Measurements from ENCODE around the gene TBC1D8.

TBC1D8 gene

DNA sequence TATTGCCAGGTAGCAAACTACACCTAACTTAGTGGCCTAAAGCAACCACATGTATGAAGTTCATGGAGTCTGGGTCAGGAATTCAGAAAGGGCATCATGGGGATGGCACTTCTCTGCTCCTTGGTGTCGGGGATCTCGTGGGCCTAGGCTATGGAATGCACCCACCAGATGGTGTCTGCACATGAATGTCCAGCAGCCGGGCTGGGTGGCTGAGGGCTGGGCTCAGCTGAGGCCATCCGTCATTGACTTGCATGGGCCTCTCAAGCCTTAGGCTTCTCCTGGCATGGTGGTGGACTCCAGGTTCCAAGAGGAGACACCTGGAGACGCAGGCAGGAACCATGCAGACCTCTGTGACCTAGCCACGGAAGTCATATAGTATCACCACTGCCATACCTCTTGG, 175.1 kb downstream of the TBC1D8 start:
- DNase-seq (ENCODE audit: low spot score) = no peak

DNA sequence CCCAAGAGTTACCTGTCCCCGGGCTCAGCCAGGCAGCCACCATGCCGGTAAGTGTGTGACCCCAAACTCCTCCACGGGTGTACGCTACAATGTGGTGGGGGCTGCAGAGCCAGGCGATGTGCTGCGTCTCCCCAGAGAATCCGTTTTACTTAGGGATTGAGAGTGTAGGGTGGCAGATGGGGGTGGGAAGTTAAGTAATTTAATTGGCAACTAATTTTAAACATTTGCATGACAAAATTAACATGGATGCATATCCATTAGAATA, 175.7 kb downstream of the TBC1D8 start:
- DNase-seq (ENCODE audit: low spot score) = no peak

DNA sequence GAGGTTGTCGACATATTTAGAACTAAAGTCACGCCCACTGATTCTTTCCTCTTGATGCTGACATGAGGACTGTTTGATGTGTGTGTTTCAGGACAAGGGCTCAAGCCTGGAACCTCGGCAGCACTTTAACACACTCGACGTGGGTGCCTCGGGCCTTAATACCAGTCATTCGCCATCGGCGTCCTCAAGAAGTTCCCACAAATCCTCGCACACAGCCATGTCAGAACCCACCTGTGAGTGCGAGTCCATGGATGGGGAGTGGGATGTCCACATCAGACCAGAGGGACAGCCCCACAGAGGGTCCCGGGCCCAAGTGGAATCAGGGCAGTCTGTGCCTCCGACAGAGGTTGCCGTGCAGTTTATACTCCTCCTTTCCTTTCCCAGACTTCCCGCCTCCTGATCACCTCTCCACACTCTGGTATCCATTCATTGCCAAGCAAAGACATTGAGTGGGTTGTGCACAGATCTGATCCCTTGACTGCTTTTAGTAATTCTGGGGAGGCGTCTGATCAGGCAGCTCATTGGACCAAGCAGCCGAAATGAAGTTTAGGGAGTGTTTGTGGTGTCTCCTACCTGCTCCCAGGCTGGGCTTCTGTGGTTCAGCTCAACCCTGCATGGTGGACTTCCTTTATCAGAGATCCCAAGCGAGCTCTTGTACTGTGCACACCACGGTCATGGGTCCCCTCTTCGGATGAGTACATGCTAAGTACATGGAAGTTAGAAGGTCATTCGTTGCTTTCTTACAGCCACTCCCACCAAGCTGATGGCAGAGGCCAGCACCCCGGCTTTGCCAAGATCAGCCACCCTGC, 176.3 kb downstream of the TBC1D8 start:
- DNase-seq (ENCODE audit: low spot score) = no peak

DNA sequence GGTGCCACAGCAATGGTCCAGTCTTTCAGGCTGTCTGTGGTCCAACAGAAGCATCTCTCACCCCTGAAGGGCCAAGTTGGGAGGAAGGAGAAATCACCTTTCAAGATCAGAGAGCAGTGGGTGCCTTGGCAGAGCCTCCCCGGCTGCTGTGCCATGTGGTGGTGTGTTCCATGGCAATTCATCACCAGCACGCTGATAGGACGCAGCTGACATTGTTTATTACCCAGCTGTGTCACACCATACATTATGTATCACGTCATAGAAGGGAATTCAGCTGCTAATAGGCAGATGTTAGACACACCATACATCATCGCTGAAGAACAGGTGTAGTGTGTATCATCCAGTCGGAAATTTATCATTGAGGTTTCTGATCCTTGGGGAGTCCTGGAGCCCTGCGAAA, 178.7 kb downstream of the TBC1D8 start:
- no peak for DNase-seq (ENCODE audit: low spot score)

DNA sequence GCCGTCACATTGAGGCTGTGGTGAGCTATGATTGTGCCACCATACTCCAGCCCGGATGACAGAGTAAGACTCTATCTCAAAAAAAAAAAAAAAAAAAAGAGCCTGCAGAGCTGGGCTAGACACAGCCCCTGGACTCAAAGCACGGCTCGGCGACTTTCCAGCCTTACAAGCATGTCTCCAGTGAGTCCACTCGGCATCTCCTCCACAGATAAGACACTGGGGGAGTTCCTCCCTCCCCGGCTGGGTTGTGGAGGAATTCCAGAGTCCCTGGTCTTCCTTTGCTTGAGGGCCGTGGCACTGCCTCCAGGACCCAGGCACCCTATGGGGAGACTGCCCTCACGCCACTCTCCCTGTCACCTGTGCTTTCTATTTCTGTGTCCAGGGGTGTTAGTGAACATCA, 180.0 kb downstream of the TBC1D8 start:
- no peak for DNase-seq (ENCODE audit: low spot score)

DNA sequence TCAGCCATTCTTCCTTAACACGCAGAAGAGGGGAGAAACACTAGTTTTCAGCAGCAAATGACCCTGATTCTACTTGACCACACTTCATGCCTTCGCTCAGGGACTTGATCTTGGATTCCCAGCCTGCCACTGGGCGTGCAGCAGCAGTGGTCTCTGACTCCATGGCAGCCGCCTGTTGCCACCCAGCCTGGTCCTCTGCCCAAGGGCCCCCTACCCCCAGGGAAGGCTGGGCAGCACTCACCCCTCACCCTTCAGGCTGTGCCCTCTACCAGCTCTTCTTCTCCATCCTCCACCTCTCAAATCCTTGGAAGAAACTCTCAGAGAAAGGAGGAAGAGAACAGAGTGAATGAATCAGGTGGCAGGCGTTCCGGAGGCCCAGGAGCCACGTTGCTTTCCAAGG, 181.2 kb downstream of the TBC1D8 start:
- DNase-seq (ENCODE audit: low spot score) = no peak

DNA sequence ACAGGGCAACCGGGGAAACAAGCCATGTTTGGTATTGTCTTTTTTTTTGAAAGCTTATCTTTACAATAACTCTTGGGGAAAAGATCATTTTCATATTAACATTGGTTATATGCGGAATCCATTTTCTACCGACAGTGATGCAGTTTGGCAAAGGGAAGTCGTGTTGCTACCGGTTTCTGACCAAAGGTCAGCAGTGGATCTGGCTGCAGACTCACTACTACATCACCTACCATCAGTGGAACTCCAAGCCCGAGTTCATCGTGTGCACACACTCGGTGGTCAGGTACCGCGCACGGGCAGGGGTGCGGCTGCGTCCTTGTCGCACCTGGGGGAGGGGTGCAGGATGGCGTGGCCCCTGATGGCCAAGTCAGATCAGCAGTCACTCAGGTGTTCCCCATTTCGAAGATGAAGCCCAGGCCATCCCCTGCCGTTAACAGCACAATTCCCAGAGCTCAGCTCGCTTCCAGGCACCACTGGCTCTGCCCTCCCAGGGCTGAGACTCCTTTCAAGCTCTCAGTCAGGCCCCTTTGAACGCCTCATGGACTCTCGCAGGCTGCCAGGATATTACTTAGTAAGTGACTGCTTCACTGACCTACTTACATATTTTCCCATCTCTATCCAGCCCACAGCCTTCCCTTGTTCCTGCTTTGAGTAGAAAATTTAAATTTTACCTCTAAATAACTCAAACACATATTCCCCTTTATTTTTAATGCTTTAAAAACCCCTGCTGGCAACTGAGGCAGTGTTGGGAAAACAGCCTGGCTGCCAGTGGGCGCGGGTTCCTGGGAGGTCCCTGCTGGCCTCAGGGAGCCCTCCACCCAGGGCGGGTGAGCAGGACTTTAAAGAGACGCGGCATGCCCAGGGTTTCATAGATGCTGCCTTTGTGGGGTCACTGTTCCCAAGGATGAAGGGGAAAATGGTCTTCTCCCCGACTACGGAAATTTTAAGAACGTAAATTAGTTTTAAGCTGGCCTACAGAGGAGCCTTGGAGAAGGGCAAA, 182.7 kb downstream of the TBC1D8 start:
- no peak for DNase-seq (ENCODE audit: low spot score)

DNA sequence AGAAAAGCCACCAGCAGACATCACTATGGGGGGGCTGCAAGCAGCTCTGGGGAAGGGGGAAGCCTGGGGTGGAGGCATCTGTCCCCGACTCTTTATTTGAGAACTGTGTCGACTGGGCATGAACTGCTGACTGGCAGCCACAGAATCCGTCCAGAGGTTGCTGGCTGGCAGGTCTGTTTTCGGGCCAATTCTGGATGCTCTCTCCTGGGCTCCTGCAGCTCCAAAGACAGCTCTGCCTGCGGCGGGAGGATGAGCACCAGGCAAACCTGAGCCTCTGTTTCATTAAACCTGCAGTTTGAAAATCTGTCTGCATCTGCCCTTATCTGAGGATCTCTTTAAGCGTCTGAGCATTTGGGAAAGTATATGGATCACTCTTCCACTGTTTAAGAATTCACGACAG, 183.5 kb downstream of the TBC1D8 start:
- DNase-seq (ENCODE audit: low spot score) = no peak

DNA sequence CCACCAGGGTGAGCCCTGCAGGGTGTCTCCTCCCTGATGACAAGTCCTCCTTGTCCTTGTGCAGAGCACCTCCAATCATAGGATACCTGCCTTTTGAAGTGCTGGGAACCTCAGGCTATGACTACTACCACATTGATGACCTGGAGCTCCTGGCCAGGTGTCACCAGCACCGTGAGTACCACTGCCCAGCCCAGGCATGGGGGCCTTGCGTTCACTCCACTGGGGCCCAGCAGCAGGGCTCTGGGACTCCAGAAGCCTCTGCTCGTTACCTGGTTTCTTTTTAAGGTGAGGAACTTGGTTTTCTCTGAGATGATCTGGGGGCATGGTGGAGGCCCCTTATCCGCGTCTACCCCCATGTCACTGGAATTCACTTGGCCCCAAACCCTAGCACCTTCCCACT, 185.6 kb downstream of the TBC1D8 start:
- no peak for DNase-seq (ENCODE audit: low spot score)

DNA sequence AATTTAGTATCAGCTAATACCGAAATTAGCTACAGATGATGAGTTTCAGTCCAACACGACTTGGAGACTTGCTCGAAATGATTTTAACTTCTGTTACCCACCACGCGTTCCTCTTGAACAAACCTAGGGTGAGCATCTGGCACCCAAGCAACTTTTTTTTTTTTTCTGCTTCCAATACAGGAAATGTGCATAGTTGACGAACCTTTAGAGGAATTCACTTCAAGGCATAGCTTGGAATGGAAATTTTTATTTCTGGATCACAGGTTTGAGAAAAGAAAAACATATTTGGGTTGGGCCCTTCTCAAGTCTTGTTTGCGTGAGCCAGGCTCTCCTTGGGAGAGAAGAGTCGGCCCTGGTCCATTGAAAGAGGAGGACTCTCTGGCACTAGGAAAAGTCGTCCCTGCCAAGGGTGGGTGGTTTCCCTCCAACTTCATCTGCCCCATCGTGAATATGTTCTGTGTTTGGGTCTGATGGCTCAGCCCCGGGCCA, 186.5 kb downstream of the TBC1D8 start:
- no peak for DNase-seq (ENCODE audit: low spot score)

DNA sequence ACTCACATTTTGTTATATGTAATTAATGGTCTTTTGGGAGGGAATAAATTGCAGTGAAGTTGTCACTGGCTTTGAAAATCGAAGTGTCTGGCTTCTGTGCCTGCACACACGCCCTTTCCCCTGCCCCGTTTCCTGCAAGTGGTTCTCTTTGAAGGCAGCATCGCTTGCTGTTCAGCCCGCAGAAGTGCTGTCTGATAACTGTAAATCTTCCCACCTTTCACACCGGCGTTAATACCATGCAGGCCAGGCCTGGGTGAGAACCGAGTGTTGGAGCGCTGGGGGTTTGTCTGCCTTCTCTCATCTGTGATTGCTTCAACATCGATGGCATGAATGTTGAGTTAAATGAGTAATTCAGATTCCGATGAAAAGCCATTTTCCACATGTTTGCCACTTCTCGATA, 187.0 kb downstream of the TBC1D8 start:
- DNase-seq (ENCODE audit: low spot score) = no peak

DNA sequence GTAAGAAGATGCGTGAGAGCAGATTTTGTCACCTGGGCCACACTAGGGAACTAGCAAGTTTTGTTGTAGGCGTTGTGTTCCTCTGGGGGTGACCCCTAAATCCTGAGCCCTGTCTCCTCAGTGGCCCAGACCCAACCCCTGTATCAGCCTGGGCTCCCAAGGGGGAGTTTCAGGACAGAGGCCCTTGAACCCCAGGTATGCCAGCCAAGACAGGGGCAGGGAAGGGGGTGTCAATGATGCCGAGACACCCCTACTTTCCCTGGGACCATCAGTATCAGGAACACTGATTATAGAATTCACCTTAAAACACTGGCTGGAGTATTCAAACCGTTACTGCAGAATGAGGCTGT, 188.2 kb downstream of the TBC1D8 start:
- DNase-seq (ENCODE audit: low spot score) = no peak

DNA sequence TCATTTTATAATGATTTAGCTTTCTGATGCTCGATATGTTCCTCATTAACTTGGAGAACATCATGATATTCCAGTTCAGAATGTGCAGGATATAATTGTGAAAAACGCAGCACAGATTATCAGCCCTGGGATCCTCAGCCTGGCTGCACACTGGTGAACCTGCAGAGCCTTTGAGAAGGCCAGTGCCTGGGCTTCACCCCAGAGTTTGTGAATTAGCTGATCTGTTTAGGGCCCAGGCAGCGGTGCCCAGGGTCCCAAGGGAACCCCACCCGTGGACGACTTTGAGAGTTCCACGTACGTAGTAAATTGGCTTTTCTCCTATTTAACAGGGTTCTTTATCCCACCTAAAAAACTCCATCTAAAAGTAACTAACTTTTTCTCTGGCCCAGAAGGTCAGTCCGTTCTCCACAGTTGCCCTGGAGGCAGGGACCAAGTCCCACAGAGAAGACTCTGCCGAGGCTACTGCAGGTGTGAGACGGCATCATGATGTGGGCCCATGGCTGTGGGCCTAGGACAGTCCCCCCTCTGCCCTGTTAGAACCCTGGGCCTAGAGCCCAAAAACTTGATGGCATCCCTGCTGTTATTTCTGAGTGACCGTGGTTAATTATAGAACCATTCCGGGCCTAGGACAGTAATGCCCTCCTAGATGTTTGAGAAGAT, 188.7 kb downstream of the TBC1D8 start:
- DNase-seq (ENCODE audit: low spot score) = no peak

DNA sequence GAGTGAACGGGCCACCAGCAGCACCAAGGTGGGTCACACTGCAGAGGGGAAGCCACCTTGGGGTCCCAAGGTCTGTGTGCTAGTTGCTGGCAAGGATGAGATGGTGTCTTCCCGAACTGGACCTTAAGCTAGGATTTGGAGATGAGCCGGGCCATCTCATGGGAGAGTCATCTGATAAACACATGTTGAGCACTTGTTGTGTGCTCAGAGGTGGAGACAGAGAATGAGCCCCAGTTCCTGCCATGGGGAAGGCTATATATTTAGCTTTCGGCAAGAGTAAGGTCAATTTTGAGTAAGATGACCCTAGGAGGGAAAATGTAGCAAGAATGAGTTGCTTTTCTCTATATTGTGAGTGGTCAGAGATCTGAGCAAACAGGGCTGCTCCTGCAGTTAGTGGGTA, 190.5 kb downstream of the TBC1D8 start:
- DNase-seq (ENCODE audit: low spot score) = no peak

DNA sequence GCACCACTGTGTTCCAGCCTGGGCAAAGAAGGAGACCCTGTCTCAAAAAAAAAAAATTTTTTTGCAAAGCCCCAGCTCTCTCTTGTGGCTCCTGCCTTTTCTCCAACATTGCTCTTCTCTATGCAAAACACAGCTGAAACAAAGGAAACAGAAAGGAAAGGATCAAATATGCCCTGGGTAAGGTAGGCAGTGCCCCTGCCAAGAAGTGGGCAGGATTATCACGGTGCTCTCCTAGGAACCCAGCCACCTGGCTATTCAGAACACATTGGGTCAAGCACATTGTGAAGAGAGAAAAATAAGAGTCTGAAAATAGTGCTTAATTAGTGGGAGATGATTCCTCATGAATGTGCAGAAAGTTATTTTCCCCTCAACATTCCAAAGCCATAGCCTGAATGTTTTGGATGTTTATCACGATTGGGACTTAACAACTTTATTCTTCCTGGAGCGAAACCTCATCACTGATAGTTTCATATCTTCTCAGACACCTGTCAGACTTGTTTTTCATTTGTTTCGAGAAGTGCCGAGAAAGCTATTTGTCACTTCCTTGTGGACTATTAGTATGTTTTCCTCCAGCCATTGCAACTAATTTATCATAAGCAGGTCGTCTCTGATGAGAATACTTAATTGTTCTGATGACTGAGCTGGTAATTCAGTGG, 191.8 kb downstream of the TBC1D8 start:
- no peak for DNase-seq (ENCODE audit: low spot score)

DNA sequence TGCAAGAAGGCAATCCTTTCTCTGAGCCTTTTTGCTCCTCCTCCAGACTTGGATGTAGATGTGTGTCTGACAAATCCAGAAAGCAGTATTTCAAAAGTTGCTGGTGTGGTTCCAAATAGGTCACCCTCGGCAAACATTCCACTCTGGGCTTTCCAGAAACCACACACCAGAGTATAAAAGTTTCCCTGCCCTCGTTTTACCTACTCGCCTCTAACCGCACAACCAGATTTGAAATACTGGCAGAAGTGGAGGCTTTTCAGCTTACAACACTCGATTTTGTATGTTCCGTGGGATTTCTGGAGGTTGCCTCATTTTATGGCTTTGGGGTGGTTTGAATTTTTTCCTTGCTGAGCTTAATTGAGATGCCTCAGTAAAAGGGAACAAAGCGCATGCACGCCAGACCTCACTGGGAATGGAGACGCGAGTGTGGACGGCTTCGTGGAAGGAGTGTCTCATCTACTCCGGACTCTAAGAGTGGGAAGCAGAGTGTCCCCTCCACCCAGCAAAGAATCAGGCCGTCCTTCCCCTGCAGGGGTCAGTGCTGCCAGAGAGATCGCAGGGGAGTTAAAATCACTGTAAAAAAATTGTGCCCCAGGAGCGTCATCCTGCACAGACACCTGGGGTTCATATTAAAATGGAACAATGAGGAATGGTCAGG, 193.1 kb downstream of the TBC1D8 start:
- DNase-seq (ENCODE audit: low spot score) = peak; percentile 4
